HG02885 (cell line): ENCODE measurements around the gene SLITRK2.

ENCODE experiments used
- ATAC-seq: cut with Tn5 transposase; IDR thresholded peaks from one replicate; pipeline ENCODE4 v1.9.1; 2021; ENCODE audit warnings: mild to moderate bottlenecking; ENCODE audit not compliant: unreplicated experiment, poor library complexity

SLITRK2 gene

DNA sequence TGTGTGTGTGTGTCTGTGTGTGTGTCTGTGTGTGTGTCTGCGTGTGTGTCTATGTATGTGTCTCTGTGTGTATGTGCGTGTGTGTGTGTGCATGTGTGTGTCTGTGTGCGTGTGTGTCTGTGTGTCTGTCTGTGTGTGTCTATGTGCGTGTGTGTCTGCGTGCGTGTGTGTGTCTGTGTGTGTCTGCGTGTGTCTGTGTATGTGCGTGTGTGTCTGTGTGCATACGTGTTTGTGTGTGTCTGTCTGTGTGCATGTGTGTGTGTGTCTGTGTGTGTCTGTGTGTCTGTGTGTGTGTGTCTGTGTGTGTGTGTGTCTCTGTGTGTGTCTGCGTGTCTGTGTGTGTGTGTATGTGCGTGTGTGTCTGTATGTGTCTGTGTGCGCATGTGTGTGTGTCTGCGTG, 35.6 kb downstream of the SLITRK2 start:
- ATAC-seq = no peak

DNA sequence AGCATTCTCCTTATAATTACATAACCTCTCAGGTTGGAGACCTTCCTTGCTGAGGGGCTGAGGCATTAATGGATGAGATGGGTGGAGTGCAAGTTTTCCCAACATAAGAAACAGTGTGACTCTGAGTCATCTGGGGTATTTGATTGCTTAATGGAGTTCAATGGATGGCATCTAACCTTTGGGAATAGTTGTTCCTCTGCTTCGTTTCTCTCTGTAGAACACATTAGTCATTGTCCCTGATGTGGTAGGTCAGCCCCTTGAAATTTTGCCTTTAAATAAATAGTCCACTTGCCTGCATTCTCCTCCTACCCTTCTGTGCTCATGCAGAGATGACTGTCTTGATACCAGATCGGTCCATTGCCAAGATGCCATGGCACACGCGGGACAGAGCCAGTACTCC, 38.6 kb downstream of the SLITRK2 start:
- no peak for ATAC-seq

DNA sequence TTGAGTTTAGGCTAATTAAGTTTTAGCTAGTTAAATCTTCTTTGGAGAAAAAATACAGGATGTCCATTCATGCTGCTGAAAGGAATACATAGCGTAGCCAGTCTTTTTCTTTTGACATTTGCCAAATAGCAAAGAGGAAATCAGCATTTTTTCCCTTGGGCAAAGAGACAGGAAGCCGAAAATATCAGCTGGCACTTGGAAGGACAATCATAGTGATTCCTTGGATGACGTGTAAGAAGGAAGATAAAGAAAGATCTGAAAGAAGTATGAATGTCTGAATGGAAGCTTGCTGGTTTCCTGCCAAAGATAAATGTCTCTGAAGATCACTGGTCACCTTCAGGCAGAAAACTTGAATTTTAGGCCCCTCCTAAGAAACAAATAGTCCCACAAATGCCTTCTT, 44.2 kb downstream of the SLITRK2 start:
- no peak for ATAC-seq

DNA sequence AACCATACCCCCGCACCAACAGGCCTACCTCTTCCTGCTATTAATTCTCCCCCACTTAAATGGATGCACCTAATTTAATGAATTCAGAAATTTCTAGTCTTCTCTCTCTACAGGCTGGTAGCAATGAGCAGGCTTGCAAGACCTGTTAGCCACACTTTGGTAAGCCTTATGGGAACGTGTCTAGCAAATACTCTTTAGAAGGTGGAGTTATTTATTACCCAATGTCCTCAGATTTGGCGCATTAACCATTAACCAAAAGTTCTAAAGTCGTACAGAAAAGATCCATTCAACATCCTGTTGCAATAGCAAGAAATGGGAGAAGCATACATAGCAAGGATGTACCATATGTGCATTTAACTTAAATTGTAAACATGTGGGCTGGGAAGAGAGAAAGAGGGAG, 47.5 kb downstream of the SLITRK2 start:
- ATAC-seq = no peak
